HG03432 (cell line): Measurements from ENCODE around the gene KCNN2.
A peak's percentile ranks its signal among the peaks of the same experiment; 100 is the strongest.
"Not testable (repeated sequence)": the region's sequence is repeated elsewhere in the genome, so short reads cannot be mapped to it uniquely, and the experiment has no call there.

Experiments
- ATAC-seq: cut with Tn5 transposase; IDR thresholded peaks from one replicate; pipeline ENCODE4 v1.9.1; 2021; ENCODE audit warnings: mild to moderate bottlenecking, moderate library complexity; ENCODE audit not compliant: unreplicated experiment

Gene KCNN2

GRCh38 chr5:114418176-114419066 is 56.6 kb downstream of the KCNN2 start:
- peak; percentile 95 for ATAC-seq

- peak; percentile 44 for ATAC-seq
Observed at GRCh38 chr5:114419067-114419388, 57.2 kb downstream of the KCNN2 start.

- ATAC-seq, result no peak
Observed at GRCh38 chr5:114419959-114420358, 58.1 kb downstream of the KCNN2 start.

GRCh38 chr5:114427204-114427603 is 65.3 kb downstream of the KCNN2 start:
- ATAC-seq, result no peak

DNA sequence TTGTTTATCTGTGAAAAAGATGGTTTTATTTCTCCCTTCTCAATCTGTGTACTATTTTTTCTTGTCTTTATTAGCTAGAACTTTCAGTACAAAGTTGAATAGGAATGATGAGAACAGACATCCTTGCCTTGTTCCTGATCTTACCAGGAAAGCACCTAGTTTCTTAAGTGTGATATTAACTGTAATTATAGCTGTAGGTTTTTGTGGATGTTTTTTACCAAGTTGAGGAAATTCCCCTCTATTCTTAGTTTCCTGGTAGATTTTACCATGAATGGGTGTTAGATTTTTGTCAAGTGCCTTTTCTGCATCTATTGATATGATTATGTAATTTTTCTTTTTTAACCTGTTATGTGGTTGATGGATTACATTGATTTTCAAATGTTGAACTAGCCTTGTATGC is 68.7 kb downstream of the KCNN2 start:
- ATAC-seq, result no peak

DNA sequence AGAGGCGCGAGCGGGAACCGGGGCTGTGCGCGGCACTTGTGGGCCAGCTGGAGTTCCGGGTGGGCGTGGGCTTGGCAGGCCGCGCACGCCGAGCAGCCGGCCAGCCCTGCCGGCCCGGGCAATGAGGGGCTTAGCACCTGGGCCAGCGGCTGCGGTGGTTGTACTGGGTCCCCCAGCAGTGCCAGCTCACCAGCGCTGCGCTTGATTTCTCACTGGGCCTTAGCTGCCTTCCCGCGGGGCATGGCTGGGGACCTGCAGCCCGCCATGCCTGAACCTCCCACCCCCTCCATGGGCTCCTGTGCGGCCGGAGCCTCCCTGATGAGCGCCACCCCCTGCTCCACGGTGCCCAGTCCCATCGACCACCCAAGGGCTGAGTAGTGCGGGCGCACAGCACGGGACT is 70.8 kb downstream of the KCNN2 start:
- ATAC-seq, result not testable (repeated sequence)

DNA sequence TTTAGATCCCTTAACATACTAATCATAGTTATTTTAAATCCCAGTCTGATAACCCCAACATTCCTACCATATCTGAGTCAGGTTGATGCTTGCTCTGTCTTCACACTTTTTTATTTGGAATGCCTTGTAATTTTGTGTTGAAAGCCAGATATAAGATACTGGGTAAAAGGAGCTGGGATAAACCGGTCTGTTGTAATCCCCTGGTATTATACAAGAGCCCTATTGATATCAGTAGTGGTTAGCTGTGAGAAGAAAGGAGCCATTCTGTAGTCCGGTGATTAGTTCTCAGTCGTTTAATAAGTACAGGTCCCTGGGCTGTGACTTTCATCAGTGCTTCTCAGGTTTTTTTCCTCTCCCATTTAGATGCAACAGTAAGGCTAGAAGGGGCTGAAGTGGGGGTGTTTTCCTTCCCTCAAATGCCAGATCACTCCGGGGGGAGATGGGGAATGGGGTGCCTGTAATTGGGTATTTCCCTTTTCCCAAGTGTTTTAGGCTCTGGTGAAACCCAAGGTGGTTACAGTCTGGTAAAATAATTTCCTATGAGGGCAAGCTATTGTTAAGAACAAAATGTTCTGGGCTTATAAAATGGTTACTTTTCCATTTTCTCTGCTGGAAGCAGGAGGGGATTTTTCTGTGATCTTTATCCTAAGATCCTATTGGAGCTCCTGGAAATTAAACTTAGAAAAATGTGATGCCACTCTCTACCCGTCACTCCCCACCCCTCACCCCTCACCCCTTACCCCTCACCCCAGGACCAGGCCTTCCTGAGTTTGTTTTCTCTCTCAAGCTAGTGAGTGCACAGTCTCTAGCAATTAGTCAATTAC is 72.7 kb downstream of the KCNN2 start:
- ATAC-seq, result peak; percentile 42

GRCh38 chr5:114435220-114435481 is 73.3 kb downstream of the KCNN2 start:
- no peak for ATAC-seq

DNA sequence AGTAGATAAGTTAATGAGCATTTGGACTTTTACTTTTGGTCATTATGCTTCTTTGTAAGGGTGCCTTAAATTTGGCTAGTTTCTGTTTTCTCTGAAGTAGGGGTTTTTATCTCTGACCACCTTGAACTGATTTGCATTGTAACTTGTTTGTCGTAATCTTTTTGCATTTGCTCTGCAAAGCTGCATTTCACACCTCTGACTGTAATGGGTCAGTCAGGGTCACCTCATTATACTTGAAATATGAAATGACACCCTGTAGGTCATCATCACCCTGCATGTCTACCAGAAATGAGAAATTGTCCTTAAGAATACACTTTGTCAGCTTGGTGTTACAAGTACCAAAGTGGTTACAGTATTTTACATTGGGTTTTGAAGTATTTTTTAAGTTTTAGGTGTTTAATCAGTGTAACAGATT is 74.0 kb downstream of the KCNN2 start:
- peak; percentile 78 for ATAC-seq

DNA sequence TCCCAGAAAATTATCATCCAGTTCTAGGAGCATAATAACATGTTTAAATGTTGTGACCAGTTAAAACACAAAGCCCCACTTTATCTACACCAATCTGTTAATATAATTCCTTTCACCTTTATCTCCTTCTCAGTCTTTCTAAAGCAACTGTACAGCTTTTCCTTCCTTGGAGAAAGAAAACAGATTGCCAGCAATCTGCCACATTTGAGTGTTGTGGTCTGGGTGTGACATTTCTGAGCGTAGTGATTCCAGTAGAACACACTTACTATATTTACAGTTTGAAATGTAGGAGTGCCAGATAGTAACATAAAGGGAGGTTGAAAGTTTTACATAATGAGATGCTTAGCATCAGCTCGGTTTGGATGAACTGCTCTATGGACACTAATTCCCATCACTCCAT is 76.1 kb downstream of the KCNN2 start:
- no peak for ATAC-seq

GRCh38 chr5:114438471-114438870 is 76.6 kb downstream of the KCNN2 start:
- ATAC-seq, result no peak

GRCh38 chr5:114447084-114447773 is 85.4 kb downstream of the KCNN2 start:
- peak; percentile 41 for ATAC-seq

DNA sequence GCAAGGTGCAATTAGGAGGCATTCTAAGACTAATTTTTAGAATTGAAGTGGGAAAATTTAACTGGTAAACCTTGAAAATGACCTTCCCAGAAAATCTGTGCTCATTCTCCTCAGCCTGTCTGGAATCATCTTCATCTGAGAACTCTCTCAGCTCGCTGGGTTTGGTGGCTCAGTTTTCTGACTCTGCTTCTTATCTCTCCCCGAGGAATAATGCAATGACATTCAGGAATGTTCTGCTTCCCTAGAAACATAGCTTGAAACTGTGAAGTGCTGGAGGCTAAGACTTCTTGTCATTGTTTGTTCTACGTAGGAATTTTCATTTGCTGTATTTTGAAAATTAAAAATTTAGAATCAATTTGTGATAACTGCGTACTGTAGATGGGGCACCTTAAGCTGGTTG is 86.6 kb downstream of the KCNN2 start:
- no peak for ATAC-seq

DNA sequence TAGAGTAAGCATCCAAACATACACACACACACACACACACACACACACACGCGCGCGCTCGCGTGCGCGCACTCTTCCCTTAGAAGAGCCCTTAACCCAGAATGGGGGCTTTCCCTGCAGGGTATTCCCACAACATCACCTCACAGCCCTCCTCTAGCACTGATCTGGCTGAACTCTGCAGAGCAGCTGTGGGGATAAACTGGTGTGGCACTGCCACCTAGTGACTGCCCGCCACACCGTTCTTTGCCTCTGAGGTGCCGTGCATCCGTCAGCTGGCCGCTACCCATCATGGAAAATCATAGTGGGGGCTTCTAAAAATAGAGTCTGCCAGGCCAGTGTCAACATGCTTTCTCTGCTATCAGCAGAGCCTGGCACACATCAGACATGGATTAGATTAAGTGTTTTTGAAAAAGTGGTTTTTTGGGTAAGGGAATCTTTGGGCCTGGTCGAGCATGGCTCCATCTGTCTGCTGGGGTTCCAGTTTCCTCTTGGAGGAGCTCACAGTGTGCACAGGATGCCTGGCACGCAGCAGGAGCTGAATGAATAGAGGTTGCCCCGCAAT is 88.1 kb downstream of the KCNN2 start:
- peak; percentile 97 for ATAC-seq

DNA sequence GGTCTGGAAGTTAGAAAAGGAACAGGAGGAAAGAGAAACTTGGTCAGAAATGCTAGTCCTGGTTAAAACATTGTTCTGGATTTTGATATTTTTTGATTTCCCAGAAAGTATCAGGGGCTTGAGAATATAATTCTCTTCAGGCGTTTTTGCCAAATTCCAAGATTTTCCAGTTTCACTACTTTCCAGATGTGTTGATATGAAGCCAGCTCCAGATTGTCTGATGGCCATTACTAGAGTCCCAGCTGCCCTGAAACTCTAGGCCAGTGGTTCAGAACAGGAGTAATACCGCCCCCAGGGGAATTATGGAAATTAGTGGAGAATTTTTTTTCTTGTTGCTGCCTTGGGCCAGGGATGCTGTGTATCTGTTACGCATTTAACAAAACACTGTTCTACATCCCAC is 88.6 kb downstream of the KCNN2 start:
- ATAC-seq, result no peak

DNA sequence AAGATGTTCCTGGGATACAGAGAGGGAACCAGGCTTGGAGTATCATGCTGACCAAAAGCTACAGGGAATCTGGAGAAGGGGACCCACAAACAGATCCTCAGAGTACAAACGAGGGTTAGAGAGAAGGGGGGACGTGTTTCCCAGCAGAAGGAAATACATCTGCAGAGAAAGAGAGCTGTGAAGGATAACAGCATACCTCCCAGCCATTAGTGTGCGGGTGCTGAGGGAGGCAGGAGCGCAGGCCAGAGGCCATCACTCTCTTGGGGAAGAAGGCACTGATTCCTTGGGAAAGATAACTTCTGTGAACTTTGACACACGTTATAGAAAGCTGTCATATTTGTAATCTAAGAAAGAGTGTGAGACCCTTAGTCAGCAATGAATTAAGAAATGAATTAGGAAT is 96.9 kb downstream of the KCNN2 start:
- no peak for ATAC-seq

DNA sequence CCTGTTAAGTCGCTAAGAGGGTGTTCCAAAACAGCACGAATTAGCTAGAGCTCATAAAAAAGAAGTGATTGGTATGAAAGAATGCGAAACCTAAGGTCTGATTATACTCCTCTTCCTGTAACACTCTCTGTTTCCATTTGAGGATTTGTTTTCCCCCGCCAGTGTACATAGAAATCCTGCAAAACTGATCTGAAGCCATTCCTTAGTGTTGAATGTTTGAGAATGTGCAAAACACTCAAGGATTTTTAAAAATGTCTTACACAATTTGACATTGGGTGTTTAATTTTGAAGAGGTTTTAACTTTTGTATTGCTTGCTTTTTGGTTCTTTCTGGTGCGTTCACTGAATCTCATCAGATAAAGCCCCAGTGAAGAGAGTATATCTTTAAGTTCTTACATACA is 105.3 kb downstream of the KCNN2 start:
- no peak for ATAC-seq

DNA sequence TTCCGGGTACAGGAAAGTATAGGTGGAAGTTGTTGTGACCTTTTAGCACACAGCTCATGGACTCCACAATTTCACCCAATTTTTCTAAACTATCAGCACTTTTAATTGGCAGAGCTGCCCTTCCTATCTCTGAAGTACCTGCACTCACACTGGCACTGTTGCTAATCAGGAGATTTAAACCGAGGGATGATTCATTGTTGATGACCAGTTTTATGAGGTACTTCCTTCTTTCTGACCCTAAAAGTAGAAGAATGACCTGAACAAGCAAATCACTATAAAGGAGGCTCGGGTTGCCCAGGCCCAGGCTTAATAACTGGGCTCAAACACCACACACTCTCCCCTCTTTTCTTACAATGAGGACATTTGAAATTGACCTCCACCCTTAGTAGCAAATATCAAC is 105.9 kb downstream of the KCNN2 start:
- ATAC-seq, result no peak

DNA sequence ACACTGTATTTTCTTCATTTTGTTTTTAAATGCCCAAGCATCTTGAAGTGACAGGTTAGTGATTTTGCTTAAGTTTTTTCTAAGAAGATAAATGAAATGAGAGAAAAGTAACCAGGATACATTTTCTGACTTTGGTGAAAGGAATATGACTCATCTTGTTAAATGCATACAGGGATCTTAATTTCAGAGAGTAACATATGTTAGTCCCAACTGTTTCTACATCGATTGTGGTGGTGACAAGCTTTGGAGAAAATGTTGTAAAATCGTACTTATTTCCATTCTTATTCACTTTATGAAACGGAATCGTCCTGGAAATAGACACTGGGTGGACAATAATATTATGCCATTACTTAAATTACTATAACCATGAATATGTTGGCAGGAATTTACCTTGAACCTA is 107.5 kb downstream of the KCNN2 start:
- ATAC-seq, result no peak

DNA sequence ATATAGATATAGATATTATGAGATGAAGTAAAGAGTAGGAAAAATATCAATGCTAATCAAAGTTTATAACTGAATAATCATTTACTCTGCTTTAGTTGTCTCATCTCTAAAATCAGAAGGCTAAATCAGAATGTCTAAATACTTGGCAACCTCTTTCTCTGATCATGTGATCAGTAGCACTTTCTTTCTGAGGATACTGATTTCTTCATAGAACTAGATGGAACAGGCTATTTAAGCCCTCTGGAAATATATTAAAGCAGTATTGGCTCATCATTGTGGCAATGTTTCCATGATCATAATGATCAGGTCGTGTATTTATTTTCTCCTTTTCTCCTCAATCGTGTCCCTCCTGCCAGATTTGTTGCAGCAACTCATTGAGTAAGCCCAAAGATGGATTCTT is 109.7 kb downstream of the KCNN2 start:
- no peak for ATAC-seq

DNA sequence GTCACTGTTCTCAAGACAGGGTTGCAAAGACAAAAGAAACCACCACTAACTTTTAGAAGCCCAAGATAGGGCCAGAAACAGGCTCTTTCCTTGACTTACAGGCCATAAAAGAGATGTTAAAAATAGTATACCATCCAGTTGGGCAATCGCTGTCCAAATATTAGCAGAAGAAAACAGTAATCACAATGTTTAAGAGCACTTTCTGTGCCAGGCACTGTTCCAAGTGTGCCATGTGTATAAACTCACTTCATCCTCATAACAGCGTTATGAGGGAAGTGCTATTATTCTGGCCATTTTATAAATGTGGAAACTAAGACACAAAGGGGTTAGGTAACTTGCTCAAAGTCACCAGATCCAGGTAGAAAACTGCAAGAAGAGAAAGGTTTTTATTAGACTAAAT is 111.7 kb downstream of the KCNN2 start:
- no peak for ATAC-seq
